ENCODE data around the gene TMIGD2. TPM values are rescaled to one million over a fixed set of nuclear protein-coding genes. Genes with fewer than 3 reads are reported as not detected.

The TMIGD2 gene
- polyA plus RNA-seq, 4 donors: 0.15 to 0.44 (median 0.37) TPM

- peak in 1 of 4 donors; percentile 49 for DNase-seq (ENCODE audit: low read depth in 4 of 4, low spot score in 3 of 4)
These were observed 25.2 kb upstream of the TMIGD2 start for GRCh38 chr19:4327252-4327876.

GRCh38 chr19:4326837-4327251 lies 24.7 kb upstream of the TMIGD2 start:
- DNase-seq (ENCODE audit: low read depth in 4 of 4, low spot score in 3 of 4): no peak

- no peak for DNase-seq (ENCODE audit: low read depth in 4 of 4, low spot score in 3 of 4)
These were observed 24.1 kb upstream of the TMIGD2 start for GRCh38 chr19:4326215-4326836.

GRCh38 chr19:4324228-4324627 lies 22.0 kb upstream of the TMIGD2 start:
- no peak for DNase-seq (ENCODE audit: low read depth in 4 of 4, low spot score in 3 of 4)

GRCh38 chr19:4323692-4324091 lies 21.5 kb upstream of the TMIGD2 start:
- DNase-seq (ENCODE audit: low read depth in 4 of 4, low spot score in 3 of 4): no peak

GRCh38 chr19:4322942-4323665 lies 20.9 kb upstream of the TMIGD2 start:
- no peak for DNase-seq (ENCODE audit: low read depth in 4 of 4, low spot score in 3 of 4)

GRCh38 chr19:4320419-4320818 lies 18.2 kb upstream of the TMIGD2 start:
- DNase-seq (ENCODE audit: low read depth in 4 of 4, low spot score in 3 of 4): no peak

GRCh38 chr19:4319067-4319718 lies 17.0 kb upstream of the TMIGD2 start:
- DNase-seq (ENCODE audit: low read depth in 4 of 4, low spot score in 3 of 4): no peak

- no peak for DNase-seq (ENCODE audit: low read depth in 4 of 4, low spot score in 3 of 4)
These were observed 16.3 kb upstream of the TMIGD2 start for GRCh38 chr19:4318460-4318859.

GRCh38 chr19:4316956-4317355 lies 14.8 kb upstream of the TMIGD2 start:
- DNase-seq (ENCODE audit: low read depth in 4 of 4, low spot score in 3 of 4): no peak

- DNase-seq (ENCODE audit: low read depth in 4 of 4, low spot score in 3 of 4): no peak
These were observed 11.8 kb upstream of the TMIGD2 start for GRCh38 chr19:4313847-4314490.

GRCh38 chr19:4310247-4311121 lies 8.3 kb upstream of the TMIGD2 start:
- no peak for DNase-seq (ENCODE audit: low read depth in 4 of 4, low spot score in 3 of 4)

- no peak for DNase-seq (ENCODE audit: low read depth in 4 of 4, low spot score in 3 of 4)
These were observed 3.5 kb upstream of the TMIGD2 start for GRCh38 chr19:4305659-4306058.

- no peak for DNase-seq (ENCODE audit: low read depth in 4 of 4, low spot score in 3 of 4)
These were observed 3.0 kb upstream of the TMIGD2 start for GRCh38 chr19:4305257-4305612.

GRCh38 chr19:4304538-4305256 lies 2.5 kb upstream of the TMIGD2 start, which contains the start of gene FSD1:
Gene FSD1 (plus strand): TSS chr19:4304598. CDS start chr19:4304747, 149 bp downstream.
- DNase-seq (ENCODE audit: low read depth in 4 of 4, low spot score in 3 of 4): no peak

- DNase-seq (ENCODE audit: low read depth in 4 of 4, low spot score in 3 of 4): no peak
These were observed 1.8 kb upstream of the TMIGD2 start for GRCh38 chr19:4303819-4304537.

GRCh38 chr19:4301590-4302242 lies 473 bp downstream of the TMIGD2 start:
- no peak for DNase-seq (ENCODE audit: low read depth in 4 of 4, low spot score in 3 of 4)

- DNase-seq (ENCODE audit: low read depth in 4 of 4, low spot score in 3 of 4): no peak
These were observed 1.6 kb downstream of the TMIGD2 start for GRCh38 chr19:4300589-4300988.

Measured in right renal pelvis (tissue), 4 donors.